Activated CD4-positive, alpha-beta T cell treated with anti-CD3 and anti-CD28 coated beads for 48 hours (primary cell): ENCODE results near the gene KCNJ2.

Source experiments
- DNase-seq: peaks from one replicate; pipeline ENCODE4 v3.0.0-alpha.2; 2020

Gene KCNJ2

DNA sequence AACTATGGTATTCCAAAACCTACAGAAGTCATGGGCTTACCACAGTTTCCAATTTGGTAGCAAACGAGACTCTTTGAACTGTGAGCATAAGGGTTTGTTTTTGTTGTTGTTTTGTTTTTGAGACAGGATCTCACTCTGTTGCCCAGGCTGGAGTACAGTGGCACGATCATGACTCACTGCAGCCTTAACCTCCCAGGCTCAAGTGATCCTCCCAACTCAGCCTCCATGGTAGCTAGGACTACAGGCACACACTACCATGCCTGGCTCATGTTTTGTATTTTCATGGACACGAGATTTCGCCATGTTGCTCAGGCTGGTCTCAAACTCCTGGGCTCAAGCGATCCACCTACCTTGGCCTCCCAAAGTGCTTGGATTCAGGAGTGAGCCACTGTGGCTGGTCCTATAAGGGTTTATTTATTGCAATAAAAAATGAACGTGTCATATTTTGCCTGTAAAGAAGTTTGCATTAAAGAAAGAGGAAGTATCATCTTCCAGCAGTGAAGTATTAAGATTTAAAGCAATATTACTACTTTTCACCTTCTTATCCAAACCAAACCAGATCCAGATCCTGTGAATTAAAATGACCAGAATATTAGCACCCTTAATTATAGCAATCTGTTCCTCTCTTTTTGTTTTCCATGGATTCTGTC is 37.2 kb downstream of the KCNJ2 start:
- DNase-seq, result no peak

DNA sequence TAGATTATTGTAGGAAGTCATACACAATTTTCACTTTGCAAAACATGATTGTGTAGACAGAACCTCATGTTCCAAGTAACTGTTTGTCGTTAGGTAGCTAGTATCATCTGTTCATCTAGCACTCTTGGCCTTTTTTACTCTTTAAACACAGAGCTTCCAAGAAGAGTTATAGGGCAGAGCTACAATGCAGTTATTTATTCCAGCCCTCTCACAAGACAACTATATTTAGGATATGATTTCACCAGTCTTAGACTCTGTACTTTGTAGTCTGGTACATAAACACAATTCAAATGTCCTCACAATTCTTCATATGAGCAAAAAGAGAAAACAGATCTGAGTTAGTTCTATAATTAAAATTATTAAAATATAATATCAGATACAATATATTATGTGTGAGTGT is 37.9 kb downstream of the KCNJ2 start:
- DNase-seq, result no peak

DNA sequence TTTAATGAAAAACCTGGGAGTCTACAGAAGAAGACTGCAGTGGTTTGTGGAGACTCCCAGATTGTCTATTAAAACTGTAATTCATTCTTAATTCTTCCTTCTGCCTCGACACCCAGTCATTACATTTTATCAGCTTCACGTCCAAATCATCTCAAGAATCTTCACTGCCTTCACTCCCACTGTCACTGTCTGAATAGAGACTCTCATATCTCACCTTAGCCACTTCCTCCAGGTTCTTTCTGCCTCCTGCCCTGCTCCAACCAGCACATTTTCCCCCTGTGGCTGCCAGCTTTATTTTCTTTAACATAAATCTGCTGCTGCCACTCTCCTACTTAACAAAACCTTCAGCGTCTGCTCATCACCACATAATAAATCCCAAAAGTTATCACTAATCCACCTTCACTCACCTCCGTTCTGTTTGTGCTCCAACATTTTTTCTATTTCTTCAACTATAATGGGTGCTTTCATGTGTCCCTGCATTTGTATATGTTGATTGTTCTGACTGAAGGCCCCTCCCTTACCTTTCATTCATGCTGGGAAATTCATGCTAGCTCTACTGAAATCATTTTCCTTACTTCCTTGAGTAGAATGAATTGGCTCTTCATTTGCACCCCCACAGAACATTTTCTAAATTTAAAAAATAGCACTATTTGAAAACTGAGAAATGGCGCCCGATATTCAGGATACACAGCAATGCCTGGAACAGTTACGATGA is 38.9 kb downstream of the KCNJ2 start:
- DNase-seq, result no peak

DNA sequence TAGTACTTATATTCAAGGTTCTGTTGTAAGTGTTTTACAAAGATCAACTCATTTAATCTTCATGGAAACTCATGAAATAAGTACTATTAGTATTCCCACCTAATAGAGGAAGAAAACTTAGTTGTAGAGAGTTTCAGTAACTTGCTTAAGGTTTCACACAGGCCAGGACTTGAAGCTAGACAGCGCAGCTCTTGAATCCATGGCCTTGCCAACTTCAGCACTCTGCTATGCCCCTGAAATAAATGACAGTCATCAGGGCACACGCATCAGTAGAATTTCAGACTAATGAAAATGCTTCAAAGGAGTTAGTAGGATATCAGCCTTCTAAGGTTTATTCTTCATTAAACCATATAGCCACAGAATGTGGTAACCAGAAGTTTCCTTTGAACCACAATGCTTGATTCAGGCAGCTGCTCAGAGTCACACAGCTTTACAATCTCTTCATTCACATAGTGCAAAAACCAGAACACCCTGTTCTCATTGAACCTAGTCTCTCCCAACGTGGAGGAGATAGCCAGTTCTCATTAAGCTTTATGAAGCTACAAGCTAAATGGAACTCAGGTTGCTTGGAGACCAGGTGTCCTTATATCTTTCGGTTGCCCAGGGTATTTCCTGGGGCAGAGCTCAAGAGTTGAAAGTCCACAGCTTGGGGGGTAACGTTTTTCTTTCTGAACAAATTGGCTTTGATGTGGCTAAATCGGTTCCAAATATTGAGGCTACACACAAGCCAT is 39.7 kb downstream of the KCNJ2 start:
- DNase-seq, result no peak

DNA sequence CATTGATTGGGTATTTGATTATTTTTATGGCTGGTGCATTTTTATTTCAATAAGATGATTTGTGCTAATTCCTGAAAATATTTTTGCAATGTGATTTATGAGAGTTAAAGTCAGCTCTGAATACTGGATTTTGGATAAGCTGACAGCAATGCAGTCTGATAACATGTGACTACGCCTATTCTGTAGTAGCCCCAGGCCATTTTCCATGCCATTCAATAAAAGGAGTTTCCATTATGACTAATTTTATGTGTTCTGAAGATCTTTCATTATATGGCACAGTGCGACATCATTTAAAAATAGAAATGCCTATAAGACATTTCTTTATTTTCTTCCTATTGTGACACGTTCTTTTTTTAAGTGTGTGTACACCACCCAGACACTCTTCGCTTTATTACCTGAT is 46.3 kb downstream of the KCNJ2 start:
- no peak for DNase-seq

DNA sequence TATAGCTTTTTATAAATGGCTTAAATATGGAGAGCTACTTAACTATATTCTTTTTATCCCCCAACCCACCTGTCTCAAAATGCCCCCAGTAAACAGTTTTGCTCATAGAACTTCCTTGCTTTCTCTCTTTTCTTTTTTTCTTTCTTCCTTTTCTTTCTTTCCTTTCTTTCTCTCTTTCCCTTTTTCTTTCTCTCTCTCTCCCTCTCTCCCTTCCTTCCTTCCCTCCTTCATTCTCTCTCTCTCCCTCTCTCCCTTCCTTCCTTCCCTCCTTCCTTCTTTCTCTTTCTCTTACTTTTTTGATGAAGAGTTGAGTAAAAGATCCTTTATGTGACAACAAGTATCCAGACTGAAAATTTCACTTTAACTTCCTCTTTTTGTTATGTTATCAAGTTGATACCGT is 48.2 kb downstream of the KCNJ2 start:
- no peak for DNase-seq

DNA sequence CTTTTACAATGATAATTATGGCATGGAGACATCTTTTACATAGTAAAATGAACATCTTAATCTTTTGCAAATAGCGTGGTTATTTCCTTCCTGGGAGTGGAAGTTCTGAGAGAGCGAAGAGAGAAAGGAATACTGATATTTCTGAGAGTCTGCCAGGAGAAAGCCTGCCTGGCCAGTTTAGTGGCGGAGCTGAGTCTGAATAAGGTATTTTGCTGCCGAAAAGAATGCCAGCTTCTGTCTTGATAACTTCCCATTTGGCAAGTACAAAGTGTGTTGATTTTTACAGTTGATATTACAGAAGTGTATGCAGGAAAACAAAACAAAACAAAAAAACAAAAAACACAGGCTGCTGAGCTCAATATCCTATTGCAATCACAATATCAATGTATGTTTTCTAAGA is 55.9 kb downstream of the KCNJ2 start:
- no peak for DNase-seq
